ENCODE results near the gene MAST4. TPM values are rescaled to one million over a fixed set of nuclear protein-coding genes. Genes with fewer than 3 reads are reported as not detected.

Gene MAST4
- total and polyA plus RNA-seq, 2 of the 13 experiments (the other 11 are each of a cell fraction or from before 2014, with no cell fraction given), result 3.4 to 3.7 TPM

GRCh38 chr5:67144183-67144639 is 548.0 kb downstream of the MAST4 start (continued):
- TF ChIP-seq ZNF10 (CRISPR knock-in tag; IDR thresholded peaks at IDR 0.05; ENCODE audit: borderline replicate concordance, low read depth) (no peak), THRA (CRISPR knock-in tag; IDR thresholded peaks at IDR 0.05; ENCODE audit: borderline replicate concordance) (peak; percentile 18; the same call in 1 of the 2 replicates), ZNF563 (CRISPR knock-in tag; IDR thresholded peaks at IDR 0.05) (no peak), MED1 (CRISPR knock-in tag; IDR thresholded peaks at IDR 0.05) (peak; percentile 78), ONECUT2 (CRISPR knock-in tag; IDR thresholded peaks at IDR 0.05) (peak; percentile 75), ZFP90 (CRISPR knock-in tag; IDR thresholded peaks at IDR 0.05; ENCODE audit: borderline replicate concordance) (no peak), ZNF124 (CRISPR knock-in tag; IDR thresholded peaks at IDR 0.05) (0 out of 2 replicates have a peak, but pooled peaks have one; percentile 33), SNAPC2 (CRISPR knock-in tag; IDR thresholded peaks at IDR 0.05) (no peak), ZIK1 (CRISPR knock-in tag; IDR thresholded peaks at IDR 0.05; ENCODE audit: borderline replicate concordance, low read depth) (no peak), RFX5 (IDR thresholded peaks at IDR 0.05; ENCODE audit: low read depth, low read length) (no peak), RARA (CRISPR knock-in tag; IDR thresholded peaks at IDR 0.05) (peak; percentile 80), ZFP62 (CRISPR knock-in tag; IDR thresholded peaks at IDR 0.05) (no peak), CENPT (CRISPR knock-in tag; IDR thresholded peaks at IDR 0.05; ENCODE audit: low read depth) (no peak), HHEX (CRISPR knock-in tag; IDR thresholded peaks at IDR 0.05) (peak; percentile 30), TCF7 (IDR thresholded peaks at IDR 0.05; ENCODE audit: low read depth) (peak; percentile 37), FIP1L1 (IDR thresholded peaks at IDR 0.05; ENCODE audit: borderline replicate concordance, insufficient read depth, low read depth, low read length) (no peak), EEA1 (CRISPR knock-in tag; IDR thresholded peaks at IDR 0.05; ENCODE audit: borderline replicate concordance) (no peak), FOSL2 (CRISPR knock-in tag; IDR thresholded peaks at IDR 0.05) (peak; percentile 61), KLF11 (CRISPR knock-in tag; IDR thresholded peaks at IDR 0.05) (no peak), SAP130 (CRISPR knock-in tag; IDR thresholded peaks at IDR 0.05; ENCODE audit: low read depth) (peak; percentile 55), ARHGAP35 (CRISPR knock-in tag; IDR thresholded peaks at IDR 0.05; ENCODE audit: borderline replicate concordance) (no peak), SIX1 (CRISPR knock-in tag; IDR thresholded peaks at IDR 0.05; ENCODE audit: borderline replicate concordance) (peak; percentile 81), CTCF (CRISPR knock-in tag; IDR thresholded peaks at IDR 0.05) (no peak), ZNF343 (CRISPR knock-in tag; IDR thresholded peaks at IDR 0.05) (0 out of 2 replicates have a peak, but pooled peaks have one; percentile 11), ZNF567 (CRISPR knock-in tag; IDR thresholded peaks at IDR 0.05; ENCODE audit: borderline replicate concordance) (no peak), RCOR2 (CRISPR knock-in tag; IDR thresholded peaks at IDR 0.05) (peak; percentile 86; the same call in 1 of the 2 replicates), NFKB2 (CRISPR knock-in tag; IDR thresholded peaks at IDR 0.05; ENCODE audit: borderline replicate concordance) (no peak), SNRNP70 (IDR thresholded peaks at IDR 0.05; ENCODE audit: low read depth, low read length) (no peak), ESRRA (CRISPR knock-in tag; IDR thresholded peaks at IDR 0.05; ENCODE audit: low read depth) (no peak), HOXA5 (CRISPR knock-in tag; IDR thresholded peaks at IDR 0.05) (peak; percentile 45; the same call in 1 of the 2 replicates), TEAD3 (CRISPR knock-in tag; optimal IDR thresholded peaks at IDR 0.05; ENCODE audit: borderline replicate concordance) (peak; percentile 23), ZNF841 (CRISPR knock-in tag; IDR thresholded peaks at IDR 0.05; ENCODE audit: borderline replicate concordance) (no peak), ZNF672 (CRISPR knock-in tag; IDR thresholded peaks at IDR 0.05) (no peak)

Data from HepG2 (cell line).